ENCODE data around the gene RNF149.

Gene RNF149

GRCh38 chr2:101306410-101306809, 2.1 kb downstream of the RNF149 start:
- DNase-seq (ENCODE audit: low read depth): peak; percentile 19
- no peaks in the 10 kb centered on the region for H3K9me3 ChIP-seq (ENCODE audit: control insufficient read depth, low read length)
- H3K9ac ChIP-seq (ENCODE audit: low read length): peak overlapping the region; percentile 95
- no peaks in the 10 kb centered on the region for H3K27me3 ChIP-seq (replicated peaks; ENCODE audit: control insufficient read depth, insufficient read depth, low read length)
- H3K36me3 ChIP-seq (ENCODE audit: control insufficient read depth, insufficient read depth, low read length, severe bottlenecking): no peaks in the 10 kb centered on the region
- H3K4me1 ChIP-seq (ENCODE audit: control insufficient read depth, insufficient read depth, low read length): peaks cover 53% of the 10 kb centered on the region
- peak overlapping the region; percentile 86 for H3K4me3 ChIP-seq (ENCODE audit: low read length)

- Histone ChIP-seq H3K36me3 (ENCODE audit: control insufficient read depth, insufficient read depth, low read length, severe bottlenecking) (no peaks in the 10 kb centered on the region), H3K9ac (ENCODE audit: low read length) (peak overlapping the region; percentile 95), H3K9me3 (ENCODE audit: control insufficient read depth, low read length) (no peaks in the 10 kb centered on the region), H3K4me1 (ENCODE audit: control insufficient read depth, insufficient read depth, low read length) (peaks cover 57% of the 10 kb centered on the region), H3K27me3 (replicated peaks; ENCODE audit: control insufficient read depth, insufficient read depth, low read length) (no peaks in the 10 kb centered on the region), H3K4me3 (ENCODE audit: low read length) (peak overlapping the region; percentile 86)
- peak; percentile 73 for DNase-seq (ENCODE audit: low read depth)
Observed at GRCh38 chr2:101305492-101306078, 2.9 kb downstream of the RNF149 start.

GRCh38 chr2:101305035-101305434, 3.5 kb downstream of the RNF149 start:
- no peak for DNase-seq (ENCODE audit: low read depth)
- no peaks in the 10 kb centered on the region for H3K36me3 ChIP-seq (ENCODE audit: control insufficient read depth, insufficient read depth, low read length, severe bottlenecking)
- H3K4me3 ChIP-seq (ENCODE audit: low read length): peak overlapping the region; percentile 86
- no peaks in the 10 kb centered on the region for H3K27me3 ChIP-seq (replicated peaks; ENCODE audit: control insufficient read depth, insufficient read depth, low read length)
- peak overlapping the region; percentile 60 for H3K9ac ChIP-seq (ENCODE audit: low read length)
- no peaks in the 10 kb centered on the region for H3K9me3 ChIP-seq (ENCODE audit: control insufficient read depth, low read length)
- H3K4me1 ChIP-seq (ENCODE audit: control insufficient read depth, insufficient read depth, low read length): peaks cover 62% of the 10 kb centered on the region

- peaks cover 60% of the 10 kb centered on the region for H3K4me1 ChIP-seq (ENCODE audit: control insufficient read depth, insufficient read depth, low read length)
- no peak overlapping the region for H3K4me3 ChIP-seq (ENCODE audit: low read length)
- no peak overlapping the region for H3K9ac ChIP-seq (ENCODE audit: low read length)
- no peaks in the 10 kb centered on the region for H3K9me3 ChIP-seq (ENCODE audit: control insufficient read depth, low read length)
- DNase-seq (ENCODE audit: low read depth): no peak
- H3K27me3 ChIP-seq (replicated peaks; ENCODE audit: control insufficient read depth, insufficient read depth, low read length): no peaks in the 10 kb centered on the region
- H3K36me3 ChIP-seq (ENCODE audit: control insufficient read depth, insufficient read depth, low read length, severe bottlenecking): no peaks in the 10 kb centered on the region
Observed at GRCh38 chr2:101303688-101304087, 4.8 kb downstream of the RNF149 start.

GRCh38 chr2:101302016-101302415, 6.5 kb downstream of the RNF149 start:
- H3K9me3 ChIP-seq (ENCODE audit: control insufficient read depth, low read length): no peaks in the 10 kb centered on the region
- H3K36me3 ChIP-seq (ENCODE audit: control insufficient read depth, insufficient read depth, low read length, severe bottlenecking): no peaks in the 10 kb centered on the region
- no peak for DNase-seq (ENCODE audit: low read depth)
- no peaks in the 10 kb centered on the region for H3K27me3 ChIP-seq (replicated peaks; ENCODE audit: control insufficient read depth, insufficient read depth, low read length)
- H3K4me3 ChIP-seq (ENCODE audit: low read length): no peak overlapping the region
- H3K9ac ChIP-seq (ENCODE audit: low read length): no peak overlapping the region
- H3K4me1 ChIP-seq (ENCODE audit: control insufficient read depth, insufficient read depth, low read length): peaks cover 57% of the 10 kb centered on the region

- peaks cover 56% of the 10 kb centered on the region for H3K4me1 ChIP-seq (ENCODE audit: control insufficient read depth, insufficient read depth, low read length)
- no peak for DNase-seq (ENCODE audit: low read depth)
- H3K4me3 ChIP-seq (ENCODE audit: low read length): no peak overlapping the region
- no peaks in the 10 kb centered on the region for H3K27me3 ChIP-seq (replicated peaks; ENCODE audit: control insufficient read depth, insufficient read depth, low read length)
- H3K9me3 ChIP-seq (ENCODE audit: control insufficient read depth, low read length): no peaks in the 10 kb centered on the region
- no peaks in the 10 kb centered on the region for H3K36me3 ChIP-seq (ENCODE audit: control insufficient read depth, insufficient read depth, low read length, severe bottlenecking)
- no peak overlapping the region for H3K9ac ChIP-seq (ENCODE audit: low read length)
Observed at GRCh38 chr2:101300836-101301235, 7.7 kb downstream of the RNF149 start.

- Histone ChIP-seq H3K36me3 (ENCODE audit: control insufficient read depth, insufficient read depth, low read length, severe bottlenecking) (no peaks in the 10 kb centered on the region), H3K27me3 (replicated peaks; ENCODE audit: control insufficient read depth, insufficient read depth, low read length) (no peaks in the 10 kb centered on the region), H3K9ac (ENCODE audit: low read length) (no peak overlapping the region)
Observed at GRCh38 chr2:101300164-101300563, 8.3 kb downstream of the RNF149 start.

GRCh38 chr2:101299604-101300003, 8.9 kb downstream of the RNF149 start:
- Histone ChIP-seq H3K27me3 (replicated peaks; ENCODE audit: control insufficient read depth, insufficient read depth, low read length) (no peaks in the 10 kb centered on the region), H3K9me3 (ENCODE audit: control insufficient read depth, low read length) (no peaks in the 10 kb centered on the region), H3K9ac (ENCODE audit: low read length) (no peak overlapping the region), H3K4me3 (ENCODE audit: low read length) (no peak overlapping the region), H3K36me3 (ENCODE audit: control insufficient read depth, insufficient read depth, low read length, severe bottlenecking) (no peaks in the 10 kb centered on the region), H3K4me1 (ENCODE audit: control insufficient read depth, insufficient read depth, low read length) (peaks cover 47% of the 10 kb centered on the region)
- no peak for DNase-seq (ENCODE audit: low read depth)

More at GRCh38 chr2:101300164-101300563, 8.3 kb downstream of the RNF149 start:
- Histone ChIP-seq H3K4me3 (ENCODE audit: low read length) (no peak overlapping the region), H3K4me1 (ENCODE audit: control insufficient read depth, insufficient read depth, low read length) (peaks cover 52% of the 10 kb centered on the region), H3K9me3 (ENCODE audit: control insufficient read depth, low read length) (no peaks in the 10 kb centered on the region)
- DNase-seq (ENCODE audit: low read depth): no peak

GRCh38 chr2:101297383-101297782, 11.1 kb downstream of the RNF149 start:
- Histone ChIP-seq H3K4me1 (ENCODE audit: control insufficient read depth, insufficient read depth, low read length) (peaks cover 35% of the 10 kb centered on the region), H3K36me3 (ENCODE audit: control insufficient read depth, insufficient read depth, low read length, severe bottlenecking) (peaks cover 20% of the 10 kb centered on the region), H3K9ac (ENCODE audit: low read length) (no peak overlapping the region), H3K9me3 (ENCODE audit: control insufficient read depth, low read length) (no peaks in the 10 kb centered on the region), H3K4me3 (ENCODE audit: low read length) (no peak overlapping the region), H3K27me3 (replicated peaks; ENCODE audit: control insufficient read depth, insufficient read depth, low read length) (no peaks in the 10 kb centered on the region)
- DNase-seq (ENCODE audit: low read depth): no peak

- peaks cover 28% of the 10 kb centered on the region for H3K36me3 ChIP-seq (ENCODE audit: control insufficient read depth, insufficient read depth, low read length, severe bottlenecking)
- no peaks in the 10 kb centered on the region for H3K9me3 ChIP-seq (ENCODE audit: control insufficient read depth, low read length)
- no peak overlapping the region for H3K4me3 ChIP-seq (ENCODE audit: low read length)
- peak; percentile 49 for DNase-seq (ENCODE audit: low read depth)
- H3K9ac ChIP-seq (ENCODE audit: low read length): no peak overlapping the region
- H3K4me1 ChIP-seq (ENCODE audit: control insufficient read depth, insufficient read depth, low read length): peaks cover 25% of the 10 kb centered on the region
- H3K27me3 ChIP-seq (replicated peaks; ENCODE audit: control insufficient read depth, insufficient read depth, low read length): no peaks in the 10 kb centered on the region
Observed at GRCh38 chr2:101296371-101296770, 12.1 kb downstream of the RNF149 start.

- Histone ChIP-seq H3K9ac (ENCODE audit: low read length) (no peak overlapping the region), H3K27me3 (replicated peaks; ENCODE audit: control insufficient read depth, insufficient read depth, low read length) (no peaks in the 10 kb centered on the region), H3K4me1 (ENCODE audit: control insufficient read depth, insufficient read depth, low read length) (peaks cover 20% of the 10 kb centered on the region), H3K36me3 (ENCODE audit: control insufficient read depth, insufficient read depth, low read length, severe bottlenecking) (peaks cover 28% of the 10 kb centered on the region), H3K9me3 (ENCODE audit: control insufficient read depth, low read length) (no peaks in the 10 kb centered on the region), H3K4me3 (ENCODE audit: low read length) (no peak overlapping the region)
- DNase-seq (ENCODE audit: low read depth): peak; percentile 56
Observed at GRCh38 chr2:101295895-101296294, 12.6 kb downstream of the RNF149 start.

- no peak overlapping the region for H3K9ac ChIP-seq (ENCODE audit: low read length)
- peaks cover 10% of the 10 kb centered on the region for H3K4me1 ChIP-seq (ENCODE audit: control insufficient read depth, insufficient read depth, low read length)
- H3K27me3 ChIP-seq (replicated peaks; ENCODE audit: control insufficient read depth, insufficient read depth, low read length): no peaks in the 10 kb centered on the region
- H3K4me3 ChIP-seq (ENCODE audit: low read length): no peak overlapping the region
- peaks cover 31% of the 10 kb centered on the region for H3K36me3 ChIP-seq (ENCODE audit: control insufficient read depth, insufficient read depth, low read length, severe bottlenecking)
- H3K9me3 ChIP-seq (ENCODE audit: control insufficient read depth, low read length): no peaks in the 10 kb centered on the region
- no peak for DNase-seq (ENCODE audit: low read depth)
Observed at GRCh38 chr2:101294861-101295260, 13.6 kb downstream of the RNF149 start.
